Thyroid gland (tissue), 4 donors: ENCODE measurements around the gene EFHB.
"Not testable (repeated sequence)": the region's sequence is repeated elsewhere in the genome, so short reads cannot be mapped to it uniquely, and the experiment has no call there.

Experiments used
- POLR2A ChIP-seq, 2 donors: fragments of 450-650 bp; IDR thresholded peaks; one replicate each; pipeline ENCODE4 v1.6.1; 2017; ENCODE audit warnings: antibody characterized with exemption in 2 of 2, mild to moderate bottlenecking in 2 of 2, moderate library complexity in 1 of 2
- TF ChIP-seq, protein P1 (sequence below), 6 experiments: fragments of 200-600 bp in 3 of 6; fragments of 450-650 bp in 3 of 6; sonication (generic) in 3 of 6; IDR thresholded peaks; one replicate each; pipeline ENCODE4 v1.5.1; 2016 to 2019; ENCODE audit warnings: antibody characterized with exemption in 6 of 6, mild to moderate bottlenecking in 2 of 6, inconsistent platforms in 1 of 6, moderate library complexity in 1 of 6

DNA sequence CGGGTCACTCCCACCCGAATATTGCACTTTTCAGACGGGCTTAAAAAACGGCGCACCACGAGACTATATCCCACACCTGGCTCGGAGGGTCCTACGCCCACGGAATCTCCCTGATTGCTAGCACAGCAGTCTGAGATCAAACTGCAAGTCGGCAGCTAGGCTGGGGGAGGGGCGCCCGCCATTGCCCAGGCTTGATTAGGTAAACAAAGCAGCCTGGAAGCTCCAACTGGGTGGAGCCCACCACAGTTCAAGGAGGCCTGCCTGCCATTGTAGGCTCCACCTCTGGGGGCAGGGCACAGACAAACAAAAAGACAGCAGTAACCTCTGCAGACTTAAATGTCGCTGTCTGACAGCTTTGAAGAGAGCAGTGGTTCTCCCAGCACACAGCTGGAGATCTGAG, 78.7 kb downstream of the EFHB start:
- not testable (repeated sequence) for TF ChIP-seq POLR2A (IDR thresholded peaks at IDR 0.05)
- TF ChIP-seq, protein P1, sequence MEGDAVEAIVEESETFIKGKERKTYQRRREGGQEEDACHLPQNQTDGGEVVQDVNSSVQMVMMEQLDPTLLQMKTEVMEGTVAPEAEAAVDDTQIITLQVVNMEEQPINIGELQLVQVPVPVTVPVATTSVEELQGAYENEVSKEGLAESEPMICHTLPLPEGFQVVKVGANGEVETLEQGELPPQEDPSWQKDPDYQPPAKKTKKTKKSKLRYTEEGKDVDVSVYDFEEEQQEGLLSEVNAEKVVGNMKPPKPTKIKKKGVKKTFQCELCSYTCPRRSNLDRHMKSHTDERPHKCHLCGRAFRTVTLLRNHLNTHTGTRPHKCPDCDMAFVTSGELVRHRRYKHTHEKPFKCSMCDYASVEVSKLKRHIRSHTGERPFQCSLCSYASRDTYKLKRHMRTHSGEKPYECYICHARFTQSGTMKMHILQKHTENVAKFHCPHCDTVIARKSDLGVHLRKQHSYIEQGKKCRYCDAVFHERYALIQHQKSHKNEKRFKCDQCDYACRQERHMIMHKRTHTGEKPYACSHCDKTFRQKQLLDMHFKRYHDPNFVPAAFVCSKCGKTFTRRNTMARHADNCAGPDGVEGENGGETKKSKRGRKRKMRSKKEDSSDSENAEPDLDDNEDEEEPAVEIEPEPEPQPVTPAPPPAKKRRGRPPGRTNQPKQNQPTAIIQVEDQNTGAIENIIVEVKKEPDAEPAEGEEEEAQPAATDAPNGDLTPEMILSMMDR (IDR thresholded peaks at IDR 0.05) = not testable (repeated sequence)
